Osteocyte (in vitro differentiated cells): ENCODE measurements around the gene B3GALT6. TPM values are rescaled to one million over a fixed set of nuclear protein-coding genes. Genes with fewer than 3 reads are reported as not detected.

Experiments
- DNase-seq: peaks from one replicate; pipeline ENCODE4 v3.0.0; 2021; ENCODE audit warnings: mixed read lengths; ENCODE audit not compliant: unreplicated experiment; ENCODE audit errors: extremely low spot score
- H3K27ac Mint-ChIP-seq: one replicate; pipeline ENCODE4 v1.8.0; 2021; ENCODE audit warnings: mild to moderate bottlenecking, mixed read lengths; ENCODE audit not compliant: unreplicated experiment
- H3K27me3 Mint-ChIP-seq: one replicate; pipeline ENCODE4 v1.8.0; 2021; ENCODE audit warnings: mixed read lengths; ENCODE audit not compliant: unreplicated experiment
- H3K36me3 Mint-ChIP-seq: one replicate; pipeline ENCODE4 v1.8.0; 2021; ENCODE audit warnings: mixed read lengths; ENCODE audit not compliant: unreplicated experiment
- H3K4me1 Mint-ChIP-seq: one replicate; pipeline ENCODE4 v1.8.0; 2021; ENCODE audit warnings: mixed read lengths; ENCODE audit not compliant: unreplicated experiment
- H3K4me3 Mint-ChIP-seq: one replicate; pipeline ENCODE4 v1.8.0; 2021; ENCODE audit warnings: mild to moderate bottlenecking, moderate library complexity, mixed read lengths; ENCODE audit not compliant: unreplicated experiment
- H3K9me3 Mint-ChIP-seq: one replicate; pipeline ENCODE4 v1.8.0; 2021; ENCODE audit warnings: mixed read lengths; ENCODE audit not compliant: unreplicated experiment
- total RNA-seq: library from RNA; stranded (reverse); gene quantifications from 2 replicates; pipeline ENCODE4 v1.2.1, GENCODE V29; 2021
- TF ChIP-seq, protein P1 (sequence below): fragments of 200-600 bp; sonication (generic); IDR thresholded peaks from 2 replicates; pipeline ENCODE4 v1.5.0; 2021; ENCODE audit warnings: antibody characterized with exemption, mild to moderate bottlenecking, moderate library complexity

Gene B3GALT6
- total RNA-seq, 1 donor from 2014 or later: 38.6 TPM

DNA sequence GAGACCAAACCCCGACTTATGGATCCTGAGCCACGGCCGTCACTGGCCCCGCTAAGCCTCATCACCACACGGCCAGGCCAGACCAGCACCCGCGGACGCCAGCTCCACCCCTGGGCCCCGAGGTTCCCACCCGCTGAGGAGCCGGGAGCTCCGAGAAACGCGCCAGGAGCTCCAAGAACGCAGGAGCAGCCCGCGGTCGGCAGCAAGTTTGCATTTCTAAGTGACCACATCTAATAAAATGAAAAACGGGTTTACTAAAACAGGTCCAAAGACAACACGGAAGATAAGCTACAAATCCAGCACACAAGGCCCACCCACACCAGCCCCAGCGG lies 22.6 kb downstream of the B3GALT6 start:
- no peaks in the 10 kb centered on the region for H3K9me3 Mint-ChIP-seq
- TF ChIP-seq, protein P1, sequence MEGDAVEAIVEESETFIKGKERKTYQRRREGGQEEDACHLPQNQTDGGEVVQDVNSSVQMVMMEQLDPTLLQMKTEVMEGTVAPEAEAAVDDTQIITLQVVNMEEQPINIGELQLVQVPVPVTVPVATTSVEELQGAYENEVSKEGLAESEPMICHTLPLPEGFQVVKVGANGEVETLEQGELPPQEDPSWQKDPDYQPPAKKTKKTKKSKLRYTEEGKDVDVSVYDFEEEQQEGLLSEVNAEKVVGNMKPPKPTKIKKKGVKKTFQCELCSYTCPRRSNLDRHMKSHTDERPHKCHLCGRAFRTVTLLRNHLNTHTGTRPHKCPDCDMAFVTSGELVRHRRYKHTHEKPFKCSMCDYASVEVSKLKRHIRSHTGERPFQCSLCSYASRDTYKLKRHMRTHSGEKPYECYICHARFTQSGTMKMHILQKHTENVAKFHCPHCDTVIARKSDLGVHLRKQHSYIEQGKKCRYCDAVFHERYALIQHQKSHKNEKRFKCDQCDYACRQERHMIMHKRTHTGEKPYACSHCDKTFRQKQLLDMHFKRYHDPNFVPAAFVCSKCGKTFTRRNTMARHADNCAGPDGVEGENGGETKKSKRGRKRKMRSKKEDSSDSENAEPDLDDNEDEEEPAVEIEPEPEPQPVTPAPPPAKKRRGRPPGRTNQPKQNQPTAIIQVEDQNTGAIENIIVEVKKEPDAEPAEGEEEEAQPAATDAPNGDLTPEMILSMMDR: no peak
- DNase-seq: no peak
- H3K36me3 Mint-ChIP-seq: peaks cover 30% of the 10 kb centered on the region
- H3K4me1 Mint-ChIP-seq: peaks cover 8% of the 10 kb centered on the region
- no peak overlapping the region for H3K4me3 Mint-ChIP-seq
- no peak overlapping the region for H3K27ac Mint-ChIP-seq
- H3K27me3 Mint-ChIP-seq: no peaks in the 10 kb centered on the region

DNA sequence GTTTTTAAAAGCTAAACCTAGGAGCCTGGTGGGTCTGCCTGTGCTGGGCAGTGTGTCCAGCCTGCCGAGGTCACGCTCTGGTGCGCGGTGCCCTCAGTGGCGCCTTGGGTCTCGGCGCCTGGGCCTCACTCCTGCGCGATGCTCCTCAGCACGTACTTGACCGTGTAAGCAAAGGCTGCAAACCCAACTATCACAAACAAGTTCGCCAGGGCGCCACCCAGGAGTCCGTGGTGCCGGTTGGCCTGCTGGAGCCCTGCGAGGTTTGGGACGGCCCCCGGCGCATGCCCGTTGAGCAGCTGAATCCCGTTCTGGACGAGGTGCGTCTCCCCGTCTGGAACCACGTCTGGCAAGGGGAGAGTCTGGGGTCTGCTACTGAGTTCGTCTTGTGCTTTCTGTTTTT lies 23.0 kb downstream of the B3GALT6 start:
- Mint-ChIP-seq H3K4me3 (no peak overlapping the region), H3K27me3 (no peaks in the 10 kb centered on the region), H3K9me3 (no peaks in the 10 kb centered on the region), H3K27ac (no peak overlapping the region), H3K4me1 (peaks cover 8% of the 10 kb centered on the region), H3K36me3 (peaks cover 34% of the 10 kb centered on the region)
- DNase-seq: no peak
- TF ChIP-seq, protein P1: no peak

DNA sequence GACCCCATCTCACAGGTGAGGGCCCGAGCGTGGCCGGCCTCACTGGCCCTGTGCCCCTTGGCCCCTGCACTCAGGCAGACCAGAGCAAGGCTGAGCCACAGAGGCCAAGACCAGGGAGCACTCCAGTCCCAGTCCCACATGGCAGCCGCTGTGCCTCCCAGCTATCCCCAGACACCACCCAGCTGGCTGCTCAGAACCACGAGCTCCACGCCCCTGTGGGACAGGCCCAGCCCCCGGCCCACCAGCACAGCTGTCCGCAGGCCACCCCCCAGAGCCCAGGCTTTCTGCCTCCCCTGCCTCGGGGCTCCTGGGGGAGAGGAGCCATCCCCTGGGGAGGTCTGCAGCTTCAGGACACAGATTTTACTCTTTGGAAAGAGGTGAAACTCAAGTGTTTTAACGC lies 23.6 kb downstream of the B3GALT6 start:
- no peak for DNase-seq
- Mint-ChIP-seq H3K27me3 (no peaks in the 10 kb centered on the region), H3K9me3 (no peaks in the 10 kb centered on the region), H3K36me3 (peaks cover 35% of the 10 kb centered on the region), H3K27ac (no peak overlapping the region), H3K4me3 (no peak overlapping the region), H3K4me1 (peaks cover 9% of the 10 kb centered on the region)
- TF ChIP-seq, protein P1: no peak

DNA sequence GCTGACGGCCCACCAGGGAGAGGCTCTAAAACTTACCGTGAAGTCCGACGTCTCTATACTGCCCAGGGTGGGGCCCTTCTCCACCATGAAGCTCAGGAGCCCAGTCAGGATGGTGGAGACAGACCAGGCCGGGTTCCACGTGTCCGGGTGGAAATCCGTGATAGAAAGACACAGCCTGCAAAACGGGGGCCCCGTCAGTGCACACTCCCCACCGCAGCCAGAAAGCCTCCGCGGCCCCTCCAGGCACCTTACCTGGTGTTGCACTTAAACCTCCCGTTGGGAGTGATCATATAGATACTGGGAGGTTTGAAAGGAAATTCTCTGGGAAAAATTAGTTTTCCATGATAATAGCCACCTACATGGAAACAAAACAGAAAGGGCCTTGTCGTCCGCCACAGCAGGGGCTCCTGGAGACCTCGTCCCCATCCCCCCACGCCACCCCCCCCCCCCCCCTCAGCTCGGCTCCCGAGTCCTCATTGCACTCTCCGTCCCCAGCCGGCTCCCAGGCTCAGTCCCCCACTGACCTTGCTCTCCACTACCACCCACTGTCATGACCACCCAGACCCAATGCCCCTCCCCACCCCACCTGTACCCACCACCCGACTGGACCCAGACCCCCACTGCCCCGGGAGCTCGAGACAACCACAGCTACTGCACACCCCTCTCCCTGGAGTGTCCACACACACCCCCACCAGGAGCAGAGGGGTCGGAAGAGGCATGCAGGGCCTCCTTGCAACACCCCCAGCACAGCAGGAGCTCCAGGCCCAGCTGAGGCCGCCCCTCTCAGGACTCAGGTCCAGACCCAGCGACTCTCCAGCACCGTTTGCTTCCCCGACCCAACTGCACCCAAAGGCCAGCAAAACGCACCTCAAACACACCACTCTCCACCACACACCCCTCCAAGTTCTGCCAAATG lies 25.2 kb downstream of the B3GALT6 start:
- Mint-ChIP-seq H3K9me3 (no peaks in the 10 kb centered on the region), H3K27me3 (no peaks in the 10 kb centered on the region), H3K36me3 (peaks cover 39% of the 10 kb centered on the region), H3K4me1 (peaks cover 15% of the 10 kb centered on the region), H3K27ac (no peak overlapping the region), H3K4me3 (no peak overlapping the region)
- no peak for DNase-seq
- TF ChIP-seq, protein P1: no peak

DNA sequence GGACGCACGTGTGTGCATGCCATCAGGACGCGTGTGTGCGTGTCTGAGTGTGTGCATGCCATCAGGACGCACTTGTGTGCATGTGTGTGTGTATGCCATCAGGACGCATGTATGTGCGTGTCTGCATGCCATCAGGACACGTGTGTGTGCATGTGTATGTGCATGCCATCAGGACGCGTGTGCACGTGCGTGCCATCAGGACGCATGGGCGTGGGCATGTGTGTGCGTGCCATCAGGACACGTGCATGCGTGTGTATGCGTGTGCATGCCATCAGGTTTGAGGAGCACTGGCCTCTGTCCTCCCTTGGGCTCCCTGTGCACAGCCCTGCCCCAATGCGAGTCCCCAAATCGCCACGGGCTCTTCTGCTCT lies 27.1 kb downstream of the B3GALT6 start:
- Mint-ChIP-seq H3K27ac (no peak overlapping the region), H3K36me3 (peaks cover 35% of the 10 kb centered on the region), H3K9me3 (no peaks in the 10 kb centered on the region), H3K4me1 (peaks cover 21% of the 10 kb centered on the region), H3K4me3 (no peak overlapping the region), H3K27me3 (no peaks in the 10 kb centered on the region)
- TF ChIP-seq, protein P1: no peak
- DNase-seq: no peak
